Measurements from ENCODE around the gene TSPAN10.
"Not testable (repeated sequence)": the region's sequence is repeated elsewhere in the genome, so short reads cannot be mapped to it uniquely, and the experiment has no call there.

TSPAN10 gene

GRCh38 chr17:81618307-81618706, 18.7 kb upstream of the TSPAN10 start:
- H2BK120ac ChIP-seq (ENCODE audit: low read depth, low read length): not testable (repeated sequence)
- WGBS, 2 donors (ENCODE audit: extremely low coverage in 2 of 2, insufficient read length in 2 of 2, insufficient replicate concordance in 1 of 2): no CpG with 5 or more reads among the region's 36 CpGs

DNA sequence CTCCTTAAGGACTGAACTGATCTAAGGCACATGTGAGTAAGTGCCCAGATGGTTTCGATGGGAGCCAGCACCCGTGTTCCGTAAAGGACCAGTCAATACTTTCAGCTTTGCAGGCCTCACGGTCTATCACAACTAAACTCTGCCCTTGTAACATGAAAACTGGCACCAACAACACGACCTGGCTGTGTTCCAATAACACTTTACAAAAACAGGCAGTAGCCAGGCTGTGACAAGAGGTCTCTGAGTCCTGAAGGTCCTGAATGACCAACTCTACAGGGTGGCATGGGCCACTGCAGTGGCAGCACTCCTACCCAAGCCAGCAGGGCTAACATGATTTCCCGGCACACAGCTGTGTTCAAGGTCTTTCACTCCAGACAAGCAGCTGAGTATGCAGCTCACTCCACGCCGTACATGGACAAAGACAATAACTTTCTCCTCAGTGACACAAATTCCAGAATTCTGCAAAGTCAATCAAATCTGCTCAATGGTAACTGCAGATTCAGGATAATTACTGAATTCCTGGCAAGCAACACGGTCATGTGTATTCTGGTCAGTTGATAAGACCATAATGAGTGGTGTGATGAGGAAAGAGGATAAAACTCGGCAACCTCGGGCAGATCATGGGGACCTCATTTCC, 15.4 kb upstream of the TSPAN10 start:
- H3K4me2 ChIP-seq (ENCODE audit: insufficient read depth, low read length, poor library complexity, severe bottlenecking): no peak overlapping the region
- peaks cover 47 to 81% of the 10 kb centered on the region in 2 donors for H3K36me3 ChIP-seq (replicated peaks in 1 of 2; ENCODE audit: control insufficient read depth in 2 of 2, insufficient read depth in 2 of 2, low read length in 2 of 2)
- H3K14ac ChIP-seq (ENCODE audit: low read length): no peak overlapping the region
- H3K23ac ChIP-seq (ENCODE audit: low read depth, low read length, poor library complexity): no peak overlapping the region
- no peak overlapping the region for H4K91ac ChIP-seq (ENCODE audit: low read depth, low read length, poor library complexity)
- H3K79me1 ChIP-seq (ENCODE audit: low read depth, low read length): peaks cover 6% of the 10 kb centered on the region
- H2BK15ac ChIP-seq (ENCODE audit: low read length): no peak overlapping the region
- no peak overlapping the region for H3K27ac ChIP-seq (replicated peaks; ENCODE audit: low read length)
- no peaks in the 10 kb centered on the region for H3K27me3 ChIP-seq (ENCODE audit: control insufficient read depth in 3 of 3, insufficient read depth in 3 of 3, low read depth in 1 of 3, low read length in 3 of 3)
- no peak overlapping the region for H2AK5ac ChIP-seq (ENCODE audit: low read depth, low read length)
- DNase-seq (ENCODE audit: low spot score): no peak
- no peak overlapping the region for H3K9ac ChIP-seq (ENCODE audit: low read depth, low read length, poor library complexity)
- H3K4me3 ChIP-seq (ENCODE audit: low read length in 2 of 2): no peak overlapping the region
- H3K4ac ChIP-seq (ENCODE audit: low read length): no peak overlapping the region
- H2AFZ ChIP-seq (ENCODE audit: low read length): no peak overlapping the region
- no peak overlapping the region for H4K8ac ChIP-seq (ENCODE audit: low read depth, low read length)
- peaks cover 7 to 9% of the 10 kb centered on the region in 2 donors for H3K9me3 ChIP-seq (replicated peaks in 1 of 2; ENCODE audit: control insufficient read depth in 2 of 2, insufficient read depth in 1 of 2, low read depth in 1 of 2, low read length in 2 of 2)
- no peak overlapping the region for H2BK12ac ChIP-seq (ENCODE audit: low read length)
- H3K4me1 ChIP-seq (ENCODE audit: control insufficient read depth in 2 of 2, insufficient read depth in 1 of 2, low read depth in 1 of 2, low read length in 2 of 2): no peaks in the 10 kb centered on the region
- no peak overlapping the region for H2BK5ac ChIP-seq (ENCODE audit: low read length)
- H3K18ac ChIP-seq (ENCODE audit: low read length): no peak overlapping the region
- no CpG with 5 or more reads among the region's 11 CpGs for WGBS, 2 donors (ENCODE audit: extremely low coverage in 2 of 2, insufficient read length in 2 of 2, insufficient replicate concordance in 1 of 2)
- H2BK120ac ChIP-seq (ENCODE audit: low read depth, low read length): no peak overlapping the region

More at GRCh38 chr17:81618307-81618706, 18.7 kb upstream of the TSPAN10 start:
- not testable (repeated sequence) for H3K4ac ChIP-seq (ENCODE audit: low read length); DNase-seq (ENCODE audit: low spot score); H3K4me2 ChIP-seq (ENCODE audit: insufficient read depth, low read length, poor library complexity, severe bottlenecking); H2BK12ac ChIP-seq (ENCODE audit: low read length); H3K14ac ChIP-seq (ENCODE audit: low read length); H3K27me3 ChIP-seq (ENCODE audit: control insufficient read depth in 3 of 3, insufficient read depth in 3 of 3, low read depth in 1 of 3, low read length in 3 of 3); H2AK5ac ChIP-seq (ENCODE audit: low read depth, low read length); H2BK5ac ChIP-seq (ENCODE audit: low read length); H3K4me1 ChIP-seq (ENCODE audit: control insufficient read depth in 2 of 2, insufficient read depth in 1 of 2, low read depth in 1 of 2, low read length in 2 of 2); H4K8ac ChIP-seq (ENCODE audit: low read depth, low read length); H3K9me3 ChIP-seq (replicated peaks in 1 of 2; ENCODE audit: control insufficient read depth in 2 of 2, insufficient read depth in 1 of 2, low read depth in 1 of 2, low read length in 2 of 2); H2BK15ac ChIP-seq (ENCODE audit: low read length); H3K23ac ChIP-seq (ENCODE audit: low read depth, low read length, poor library complexity); H3K9ac ChIP-seq (ENCODE audit: low read depth, low read length, poor library complexity); H3K4me3 ChIP-seq (ENCODE audit: low read length in 2 of 2); H3K27ac ChIP-seq (replicated peaks; ENCODE audit: low read length); H2AFZ ChIP-seq (ENCODE audit: low read length); H4K91ac ChIP-seq (ENCODE audit: low read depth, low read length, poor library complexity); H3K79me1 ChIP-seq (ENCODE audit: low read depth, low read length); H3K18ac ChIP-seq (ENCODE audit: low read length)
- peaks cover 39 to 76% of the 10 kb centered on the region in 2 donors for H3K36me3 ChIP-seq (replicated peaks in 1 of 2; ENCODE audit: control insufficient read depth in 2 of 2, insufficient read depth in 2 of 2, low read length in 2 of 2)

DNA sequence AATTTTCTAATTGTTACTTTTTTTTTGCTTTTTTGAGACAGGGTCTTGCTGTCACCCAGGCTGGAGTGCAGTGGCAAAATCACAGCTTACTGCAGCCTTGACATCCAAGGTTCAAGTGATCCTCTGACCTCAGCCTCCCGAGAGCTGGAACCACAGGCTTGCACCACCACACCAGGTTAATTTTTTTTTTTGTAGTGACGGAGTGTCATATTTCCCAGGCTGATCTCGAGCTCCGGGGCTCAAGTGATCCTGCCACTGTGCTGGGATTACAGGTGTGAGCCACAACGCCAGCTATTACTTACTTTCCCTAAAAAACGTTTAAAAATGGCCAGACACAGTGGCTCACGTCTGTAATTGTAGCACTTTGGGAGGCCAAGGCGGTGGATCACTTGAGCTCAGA, 6.7 kb upstream of the TSPAN10 start:
- H2BK5ac ChIP-seq (ENCODE audit: low read length): no peak overlapping the region
- no peak overlapping the region for H3K18ac ChIP-seq (ENCODE audit: low read length)
- peaks cover 4% of the 10 kb centered on the region for H3K79me1 ChIP-seq (ENCODE audit: low read depth, low read length)
- DNase-seq (ENCODE audit: low spot score): no peak
- no CpG with 5 or more reads among the region's 8 CpGs for WGBS, 2 donors (ENCODE audit: extremely low coverage in 2 of 2, insufficient read length in 2 of 2, insufficient replicate concordance in 1 of 2)
- no peak overlapping the region for H3K4me2 ChIP-seq (ENCODE audit: insufficient read depth, low read length, poor library complexity, severe bottlenecking)
- no peak overlapping the region for H2AFZ ChIP-seq (ENCODE audit: low read length)
- H3K4ac ChIP-seq (ENCODE audit: low read length): no peak overlapping the region
- no peak overlapping the region for H3K27ac ChIP-seq (replicated peaks; ENCODE audit: low read length)
- H3K27me3 ChIP-seq (ENCODE audit: control insufficient read depth in 3 of 3, insufficient read depth in 3 of 3, low read depth in 1 of 3, low read length in 3 of 3): no peaks in the 10 kb centered on the region
- H3K23ac ChIP-seq (ENCODE audit: low read depth, low read length, poor library complexity): no peak overlapping the region
- no peak overlapping the region for H4K91ac ChIP-seq (ENCODE audit: low read depth, low read length, poor library complexity)
- no peaks in the 10 kb centered on the region for H3K9me3 ChIP-seq (replicated peaks in 1 of 2; ENCODE audit: control insufficient read depth in 2 of 2, insufficient read depth in 1 of 2, low read depth in 1 of 2, low read length in 2 of 2)
- no peak overlapping the region for H2BK12ac ChIP-seq (ENCODE audit: low read length)
- H3K36me3 ChIP-seq (replicated peaks in 1 of 2; ENCODE audit: control insufficient read depth in 2 of 2, insufficient read depth in 2 of 2, low read length in 2 of 2): peaks cover 13 to 64% of the 10 kb centered on the region in 2 donors
- H2AK5ac ChIP-seq (ENCODE audit: low read depth, low read length): no peak overlapping the region
- no peak overlapping the region for H3K9ac ChIP-seq (ENCODE audit: low read depth, low read length, poor library complexity)
- H2BK15ac ChIP-seq (ENCODE audit: low read length): no peak overlapping the region
- H4K8ac ChIP-seq (ENCODE audit: low read depth, low read length): no peak overlapping the region
- no peak overlapping the region for H2BK120ac ChIP-seq (ENCODE audit: low read depth, low read length)
- H3K4me1 ChIP-seq (ENCODE audit: control insufficient read depth in 2 of 2, insufficient read depth in 1 of 2, low read depth in 1 of 2, low read length in 2 of 2): no peaks in the 10 kb centered on the region
- H3K14ac ChIP-seq (ENCODE audit: low read length): no peak overlapping the region
- H3K4me3 ChIP-seq (ENCODE audit: low read length in 2 of 2): no peak overlapping the region

DNA sequence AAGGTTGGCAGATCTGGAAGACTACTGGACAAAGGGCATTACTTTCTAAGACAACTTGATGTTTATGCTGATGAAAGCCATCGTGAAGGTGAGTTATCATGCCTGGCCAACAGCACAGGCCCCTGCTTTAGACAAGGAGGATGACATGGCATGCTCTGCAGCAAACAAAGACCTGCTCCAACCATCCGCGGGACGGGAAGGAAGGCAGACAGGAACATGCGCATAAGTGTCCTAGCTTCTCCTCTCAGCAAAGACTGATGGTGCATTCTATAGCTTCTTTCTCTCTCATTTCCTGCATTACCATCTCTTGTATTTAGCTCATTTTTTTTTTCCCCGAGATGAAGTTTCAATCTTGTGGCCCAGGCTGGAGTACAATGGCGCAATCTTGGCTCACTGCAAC, 5.5 kb upstream of the TSPAN10 start:
- Histone ChIP-seq H2AFZ (ENCODE audit: low read length) (no peak overlapping the region), H3K23ac (ENCODE audit: low read depth, low read length, poor library complexity) (no peak overlapping the region), H2BK12ac (ENCODE audit: low read length) (no peak overlapping the region), H4K91ac (ENCODE audit: low read depth, low read length, poor library complexity) (no peak overlapping the region), H3K9me3 (replicated peaks in 1 of 2; ENCODE audit: control insufficient read depth in 2 of 2, insufficient read depth in 1 of 2, low read depth in 1 of 2, low read length in 2 of 2) (no peaks in the 10 kb centered on the region), H3K4me2 (ENCODE audit: insufficient read depth, low read length, poor library complexity, severe bottlenecking) (no peak overlapping the region), H3K4ac (ENCODE audit: low read length) (no peak overlapping the region), H3K18ac (ENCODE audit: low read length) (no peak overlapping the region), H2BK15ac (ENCODE audit: low read length) (no peak overlapping the region), H3K4me3 (ENCODE audit: low read length in 2 of 2) (no peak overlapping the region), H3K27me3 (ENCODE audit: control insufficient read depth in 3 of 3, insufficient read depth in 3 of 3, low read depth in 1 of 3, low read length in 3 of 3) (no peaks in the 10 kb centered on the region), H3K79me1 (ENCODE audit: low read depth, low read length) (peaks cover 7% of the 10 kb centered on the region), H3K9ac (ENCODE audit: low read depth, low read length, poor library complexity) (no peak overlapping the region), H3K36me3 (replicated peaks in 1 of 2; ENCODE audit: control insufficient read depth in 2 of 2, insufficient read depth in 2 of 2, low read length in 2 of 2) (peaks cover 8 to 52% of the 10 kb centered on the region in 2 donors), H2BK5ac (ENCODE audit: low read length) (no peak overlapping the region), H3K14ac (ENCODE audit: low read length) (no peak overlapping the region), H4K8ac (ENCODE audit: low read depth, low read length) (no peak overlapping the region), H3K27ac (replicated peaks; ENCODE audit: low read length) (no peak overlapping the region), H2AK5ac (ENCODE audit: low read depth, low read length) (no peak overlapping the region), H3K4me1 (ENCODE audit: control insufficient read depth in 2 of 2, insufficient read depth in 1 of 2, low read depth in 1 of 2, low read length in 2 of 2) (peaks cover 6 to 8% of the 10 kb centered on the region in 2 donors), H2BK120ac (ENCODE audit: low read depth, low read length) (no peak overlapping the region)
- no CpG with 5 or more reads among the region's 7 CpGs for WGBS, 2 donors (ENCODE audit: extremely low coverage in 2 of 2, insufficient read length in 2 of 2, insufficient replicate concordance in 1 of 2)
- DNase-seq (ENCODE audit: low spot score): no peak
